ENCODE measurements around the gene INTU. TPM values are rescaled to one million over a fixed set of nuclear protein-coding genes. Genes with fewer than 3 reads are reported as not detected.

Gene INTU
- total RNA-seq, 4 donors from 2014 or later: 4.1 to 8.1 (median 5.1) TPM

GRCh38 chr4:127672111-127672510 is 39.4 kb downstream of the INTU start:
- no peak for TF ChIP-seq POLR2A (IDR thresholded peaks at IDR 0.05)
- H3K4me3 ChIP-seq (ENCODE audit: low read depth, poor library complexity, severe bottlenecking): no peak overlapping the region
- 95 to 96% methylated on average over 2 of the region's 2 CpGs for WGBS, 2 donors
- intact Hi-C loops (cut with DNase I; ENCODE audit: low total_unique reads): no loop called here
- DNase-seq (ENCODE audit: low spot score in 2 of 2): no peak

- TF ChIP-seq POLR2A (IDR thresholded peaks at IDR 0.05) (no peak), CTCF (IDR thresholded peaks at IDR 0.05) (no peak)
- intact Hi-C loops (cut with DNase I; ENCODE audit: low total_unique reads): no loop called here
- DNase-seq (ENCODE audit: low spot score in 2 of 2): no peak
- H3K4me3 ChIP-seq (ENCODE audit: low read depth, poor library complexity, severe bottlenecking): no peak overlapping the region
These were observed 52.5 kb downstream of the INTU start for GRCh38 chr4:127685292-127685691.

GRCh38 chr4:127686658-127687057 is 53.9 kb downstream of the INTU start:
- intact Hi-C loops (cut with DNase I; ENCODE audit: low total_unique reads): no loop called here
- WGBS, 2 donors: 79 to 81% methylated on average over 2 of the region's 2 CpGs
- no peak overlapping the region for H3K4me3 ChIP-seq (ENCODE audit: low read depth, poor library complexity, severe bottlenecking)
- DNase-seq (ENCODE audit: low spot score in 2 of 2): no peak
- TF ChIP-seq POLR2A (IDR thresholded peaks at IDR 0.05): no peak
- TF ChIP-seq CTCF (IDR thresholded peaks at IDR 0.05): no peak

- 80 to 87% methylated on average over 7 of the region's 7 CpGs for WGBS, 2 donors
- intact Hi-C loops (cut with DNase I; ENCODE audit: low total_unique reads): no loop called here
- no peak overlapping the region for H3K4me3 ChIP-seq (ENCODE audit: low read depth, poor library complexity, severe bottlenecking)
- no peak for TF ChIP-seq POLR2A (IDR thresholded peaks at IDR 0.05)
- TF ChIP-seq CTCF (IDR thresholded peaks at IDR 0.05): no peak
- DNase-seq (ENCODE audit: low spot score in 2 of 2): no peak
These were observed 54.8 kb downstream of the INTU start for GRCh38 chr4:127687580-127687979.

GRCh38 chr4:127698789-127699200 is 66.0 kb downstream of the INTU start:
- DNase-seq (ENCODE audit: low spot score in 2 of 2): no peak
- WGBS, 2 donors: 85 to 90% methylated on average over 4 of the region's 4 CpGs
- TF ChIP-seq POLR2A (IDR thresholded peaks at IDR 0.05) (no peak), CTCF (IDR thresholded peaks at IDR 0.05) (no peak)
- no peak overlapping the region for H3K4me3 ChIP-seq (ENCODE audit: low read depth, poor library complexity, severe bottlenecking)
- intact Hi-C loops (cut with DNase I; ENCODE audit: low total_unique reads): no loop called here

GRCh38 chr4:127708985-127709384 is 76.2 kb downstream of the INTU start:
- intact Hi-C loops (cut with DNase I; ENCODE audit: low total_unique reads): no loop called here
- no peak for TF ChIP-seq POLR2A (IDR thresholded peaks at IDR 0.05)
- TF ChIP-seq CTCF (IDR thresholded peaks at IDR 0.05): no peak
- H3K4me3 ChIP-seq (ENCODE audit: low read depth, poor library complexity, severe bottlenecking): no peak overlapping the region
- peak in 1 of 2 donors; percentile 77 for DNase-seq (ENCODE audit: low spot score in 2 of 2)
- 29 to 32% methylated on average over 5 of the region's 5 CpGs for WGBS, 2 donors
